ENCODE measurements around the gene TMUB2. TPM values are rescaled to one million over a fixed set of nuclear protein-coding genes. Genes with fewer than 3 reads are reported as not detected.

TMUB2 gene
- total RNA-seq, 2 experiments from 2014 or later, result 21.3 to 25.9 TPM

DNA sequence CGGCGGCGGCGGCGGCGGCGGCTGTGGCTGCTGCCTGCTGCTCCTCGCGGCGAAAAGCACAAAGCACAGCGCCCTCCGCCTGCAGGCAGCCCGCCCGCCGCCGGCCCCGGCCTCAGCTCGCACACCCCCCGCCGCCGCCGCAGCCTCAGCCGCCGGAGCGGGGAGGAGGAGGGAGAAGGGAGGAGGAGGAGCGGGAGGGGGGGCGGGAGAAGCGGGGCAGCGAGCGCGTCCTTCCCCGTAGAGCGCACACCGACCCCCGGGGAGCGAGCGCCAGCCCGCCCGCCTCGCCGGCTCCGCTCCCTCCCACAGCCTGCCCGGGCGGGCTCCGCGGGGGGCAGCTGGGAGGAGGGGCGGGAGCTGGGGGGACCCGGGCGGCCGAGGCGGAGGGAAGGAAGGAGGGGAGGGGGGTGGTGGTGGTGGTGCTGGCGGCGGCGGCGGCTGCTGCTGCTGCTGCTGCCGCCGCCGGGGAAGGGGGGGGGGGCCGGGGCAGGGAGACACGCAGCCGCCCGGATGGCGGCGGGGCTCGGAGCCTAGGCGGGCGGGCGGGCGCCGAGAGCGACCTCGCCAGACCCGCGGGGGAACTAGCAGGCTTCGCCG lies 32.9 kb downstream of the TMUB2 start, which contains the start of gene UBTF:
Gene UBTF (minus strand): TSS at position 60 of the 597 bp plus-strand sequence. CDS start 1,446 bp downstream, outside the sequence.
- TF ChIP-seq, protein P1, sequence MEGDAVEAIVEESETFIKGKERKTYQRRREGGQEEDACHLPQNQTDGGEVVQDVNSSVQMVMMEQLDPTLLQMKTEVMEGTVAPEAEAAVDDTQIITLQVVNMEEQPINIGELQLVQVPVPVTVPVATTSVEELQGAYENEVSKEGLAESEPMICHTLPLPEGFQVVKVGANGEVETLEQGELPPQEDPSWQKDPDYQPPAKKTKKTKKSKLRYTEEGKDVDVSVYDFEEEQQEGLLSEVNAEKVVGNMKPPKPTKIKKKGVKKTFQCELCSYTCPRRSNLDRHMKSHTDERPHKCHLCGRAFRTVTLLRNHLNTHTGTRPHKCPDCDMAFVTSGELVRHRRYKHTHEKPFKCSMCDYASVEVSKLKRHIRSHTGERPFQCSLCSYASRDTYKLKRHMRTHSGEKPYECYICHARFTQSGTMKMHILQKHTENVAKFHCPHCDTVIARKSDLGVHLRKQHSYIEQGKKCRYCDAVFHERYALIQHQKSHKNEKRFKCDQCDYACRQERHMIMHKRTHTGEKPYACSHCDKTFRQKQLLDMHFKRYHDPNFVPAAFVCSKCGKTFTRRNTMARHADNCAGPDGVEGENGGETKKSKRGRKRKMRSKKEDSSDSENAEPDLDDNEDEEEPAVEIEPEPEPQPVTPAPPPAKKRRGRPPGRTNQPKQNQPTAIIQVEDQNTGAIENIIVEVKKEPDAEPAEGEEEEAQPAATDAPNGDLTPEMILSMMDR (conservative IDR thresholded peaks at IDR 0.05; ENCODE audit: low read length), result no peak
- no peak for TF ChIP-seq EZH2phosphoT487 (IDR thresholded peaks at IDR 0.05; ENCODE audit: borderline replicate concordance, low read depth, low read length)
- Histone ChIP-seq H3K27ac (ENCODE audit: low read depth, low read length, poor library complexity, severe bottlenecking) (peak within 1 kb of the TSS; percentile 86), H3K9me3 (ENCODE audit: low read length) (no peaks in the 10 kb centered on the region), H2AFZ (ENCODE audit: low read length) (no peak within 1 kb of the TSS), H4K20me1 (ENCODE audit: insufficient read depth, low read length) (no peaks in the 10 kb centered on the region), H3K9me2 (ENCODE audit: insufficient read depth, low read length) (no peaks in the 10 kb centered on the region), H3K4me2 (ENCODE audit: low read length) (peak within 1 kb of the TSS; percentile 59), H3K4me1 (ENCODE audit: insufficient read depth, low read length, poor library complexity, severe bottlenecking) (peaks cover 31% of the 10 kb centered on the region), H3K36me3 (ENCODE audit: insufficient read depth, low read length) (peaks cover 34% of the 10 kb centered on the region), H3K4me3 (ENCODE audit: low read depth, low read length, poor library complexity, severe bottlenecking) (peak within 1 kb of the TSS; percentile 90), H3K79me2 (ENCODE audit: insufficient read depth, low read depth, low read length) (peaks cover 40% of the 10 kb centered on the region)
- POLR2A ChIA-PET, result interaction anchor here (0.6 kb wide), 1 partner anchor 20 kb away, joined by 3 read pairs; the partner anchor contains the start of gene ATXN7L3
- BruUV-seq (replicated peaks), result no TSS peak
- intact Hi-C loops (cut with micrococcal nuclease; ENCODE audit: unreplicated experiment), result loop anchor here (1.0 to 10.0 kb wide), 3 partner anchors 19 to 285 kb away; partner anchors contain the start of genes GPATCH8 and SLC25A39
- peak; percentile 87 for DNase-seq (ENCODE audit: low spot score)
- CTCF ChIA-PET (ENCODE audit: unreplicated experiment), result interaction anchor here (1.6 kb wide), 1 partner anchor 9 kb away, joined by 8 read pairs; no protein-coding TSS in a partner anchor

DNA sequence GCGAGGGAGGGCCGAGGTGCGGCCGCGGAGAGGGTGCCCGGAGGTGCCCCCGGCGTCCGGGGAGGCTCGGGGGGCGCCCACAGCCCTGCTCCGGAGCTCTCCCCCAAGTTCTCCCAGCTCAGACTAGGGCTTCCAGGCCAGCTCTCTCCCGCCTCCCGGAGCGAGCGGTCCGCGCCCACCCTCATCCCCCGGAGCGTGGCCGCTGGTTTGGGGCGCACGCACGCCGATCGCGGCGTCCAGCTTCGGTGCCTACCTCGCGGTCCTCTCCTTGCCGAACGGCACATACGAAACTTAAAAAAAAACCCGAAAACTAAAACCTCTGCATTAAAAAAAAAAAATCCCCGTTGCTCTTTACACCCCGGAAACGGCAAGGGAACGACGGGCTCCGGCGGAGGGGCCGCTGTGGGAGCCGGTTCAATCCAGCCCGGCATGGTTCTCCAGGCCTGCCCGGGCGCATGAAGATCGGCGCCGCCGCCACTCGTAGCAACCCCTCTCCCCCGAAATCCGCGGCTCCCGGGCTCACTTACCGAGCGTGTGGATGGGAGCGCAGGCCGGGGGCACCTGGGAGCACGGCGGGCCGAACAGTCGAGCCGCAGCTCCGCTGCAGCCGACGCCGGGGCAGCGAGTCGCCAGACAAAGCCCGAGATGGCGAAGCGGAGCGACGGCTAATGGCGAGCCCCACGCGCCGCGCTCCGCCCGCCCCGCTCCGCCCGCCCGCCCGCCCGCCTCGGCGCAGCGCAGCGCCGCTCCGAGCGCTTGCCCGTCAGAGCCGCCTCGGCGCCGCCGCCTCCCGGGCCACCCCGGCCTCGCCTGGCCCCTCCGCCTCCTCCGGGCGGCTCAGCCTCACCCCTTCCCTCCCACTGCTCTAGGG lies 33.7 kb downstream of the TMUB2 start:
- Histone ChIP-seq H2AFZ (ENCODE audit: low read length) (no peak overlapping the region), H3K4me2 (ENCODE audit: low read length) (peak overlapping the region; percentile 80), H3K79me2 (ENCODE audit: insufficient read depth, low read depth, low read length) (peaks cover 32% of the 10 kb centered on the region), H3K4me3 (ENCODE audit: low read depth, low read length, poor library complexity, severe bottlenecking) (peak overlapping the region; percentile 90), H3K27ac (ENCODE audit: low read depth, low read length, poor library complexity, severe bottlenecking) (peak overlapping the region; percentile 86), H3K9me3 (ENCODE audit: low read length) (no peaks in the 10 kb centered on the region), H3K9me2 (ENCODE audit: insufficient read depth, low read length) (no peaks in the 10 kb centered on the region), H3K36me3 (ENCODE audit: insufficient read depth, low read length) (peaks cover 27% of the 10 kb centered on the region), H3K4me1 (ENCODE audit: insufficient read depth, low read length, poor library complexity, severe bottlenecking) (peaks cover 24% of the 10 kb centered on the region), H4K20me1 (ENCODE audit: insufficient read depth, low read length) (no peaks in the 10 kb centered on the region)
- DNase-seq (ENCODE audit: low spot score), result peak; percentile 77
- ChIA-PET CTCF (ENCODE audit: unreplicated experiment) (interaction anchor here (1.6 kb wide), 1 partner anchor 10 kb away, joined by 8 read pairs; no protein-coding TSS in a partner anchor), POLR2A (interaction anchor here (0.6 to 1.5 kb wide), 4 partner anchors 10 to 139 kb away, joined by 3 to 4 read pairs (median 4); partner anchors contain the start of gene ATXN7L3)
- intact Hi-C loops (cut with micrococcal nuclease; ENCODE audit: unreplicated experiment), result loop anchor here (1.0 kb wide), 1 partner anchor 20 kb away; no protein-coding TSS in a partner anchor
- TF ChIP-seq, protein P1 (conservative IDR thresholded peaks at IDR 0.05; ENCODE audit: low read length), result no peak
- no peak for TF ChIP-seq EZH2phosphoT487 (IDR thresholded peaks at IDR 0.05; ENCODE audit: borderline replicate concordance, low read depth, low read length)
- no TSS peak for BruUV-seq (replicated peaks)
